Measurements from ENCODE around the gene LHFPL2. TPM values are rescaled to one million over a fixed set of nuclear protein-coding genes. Genes with fewer than 3 reads are reported as not detected.
A peak's percentile ranks its signal among the peaks of the same experiment; 100 is the strongest.

The LHFPL2 gene
- polyA plus RNA-seq, 3 donors, result 3.7 to 11.6 (median 7.3) TPM

GRCh38 chr5:78530342-78531096 is 118.1 kb downstream of the LHFPL2 start:
- H3K4me1 Mint-ChIP-seq, result peaks cover 82% of the 10 kb centered on the region
- Histone ChIP-seq H3K4me2 (replicated peaks; ENCODE audit: extremely low read depth, low read length, poor library complexity, severe bottlenecking) (no peak overlapping the region), H3K9me3 (replicated peaks in 1 of 2; ENCODE audit: control insufficient read depth in 1 of 2, insufficient read depth in 1 of 2, low read length in 2 of 2) (no peaks in the 10 kb centered on the region), H3K36me3 (replicated peaks in 1 of 2; ENCODE audit: control insufficient read depth in 1 of 2, insufficient read depth in 2 of 2, low read length in 2 of 2) (no peaks in the 10 kb centered on the region), H4K20me1 (ENCODE audit: insufficient read depth, low read length) (no peaks in the 10 kb centered on the region), H3K27me3 (ENCODE audit: control insufficient read depth in 2 of 2, insufficient read depth in 2 of 2, low read length in 2 of 2) (no peaks in the 10 kb centered on the region), H3K4me3 (replicated peaks in 1 of 3; ENCODE audit: low read depth in 2 of 3, low read length in 3 of 3) (no peak overlapping the region), H3K9ac (ENCODE audit: insufficient read depth, low read length, poor library complexity, severe bottlenecking) (no peak overlapping the region), H3K27ac (ENCODE audit: low read depth in 1 of 2, low read length in 2 of 2) (peak overlapping the region; percentile 92 to 93), H3K4me1 (ENCODE audit: control insufficient read depth in 1 of 2, insufficient read depth in 2 of 2, low read length in 2 of 2) (peaks cover 68 to 80% of the 10 kb centered on the region in 2 donors), H2AFZ (ENCODE audit: insufficient read depth, low read depth, low read length, poor library complexity, severe bottlenecking) (no peak overlapping the region), H3K79me2 (ENCODE audit: insufficient read depth, low read length) (no peaks in the 10 kb centered on the region)
- no peak for TF ChIP-seq CTCF (IDR thresholded peaks at IDR 0.05)
- peaks cover 0 to 1% (median 1%) of the 10 kb centered on the region in 3 donors for H3K27me3 Mint-ChIP-seq (ENCODE audit: low read depth in 3 of 3)
- peak overlapping the region; percentile 82 to 96 (median 93) for H3K27ac Mint-ChIP-seq
- WGBS (ENCODE audit: insufficient coverage), result no CpG with 5 or more reads among the region's 3 CpGs
- intact Hi-C loops (cut with micrococcal nuclease), result no loop called here
- no peak overlapping the region for H3K4me3 Mint-ChIP-seq
- peaks cover 6 to 20% of the 10 kb centered on the region in 2 donors for H3K36me3 Mint-ChIP-seq
- peak; percentile 60 to 95 (median 80) for DNase-seq
- no peaks in the 10 kb centered on the region for H3K9me3 Mint-ChIP-seq

- H3K27ac Mint-ChIP-seq, result peak overlapping the region; percentile 93 to 98 (median 96)
- intact Hi-C loops (cut with micrococcal nuclease), result loop anchor here (2.0 to 5.0 kb wide), 3 partner anchors 15 to 46 kb away; no protein-coding TSS in a partner anchor
Measured at GRCh38 chr5:78527925-78528324, 120.6 kb downstream of the LHFPL2 start.

More at GRCh38 chr5:78527925-78528324, 120.6 kb downstream of the LHFPL2 start:
- no peaks in the 10 kb centered on the region for H4K20me1 ChIP-seq (ENCODE audit: insufficient read depth, low read length)
- H3K4me3 ChIP-seq (replicated peaks in 1 of 3; ENCODE audit: low read depth in 2 of 3, low read length in 3 of 3), result peak overlapping the region in 1 of 3 experiments; percentile 18
- H3K79me2 ChIP-seq (ENCODE audit: insufficient read depth, low read length), result no peaks in the 10 kb centered on the region
- no peak for TF ChIP-seq CTCF (IDR thresholded peaks at IDR 0.05)
- no peak overlapping the region for H2AFZ ChIP-seq (ENCODE audit: insufficient read depth, low read depth, low read length, poor library complexity, severe bottlenecking)
- peak overlapping the region; percentile 45 for H3K9ac ChIP-seq (ENCODE audit: insufficient read depth, low read length, poor library complexity, severe bottlenecking)
- no peak for DNase-seq
- Mint-ChIP-seq H3K4me1 (peaks cover 66% of the 10 kb centered on the region), H3K9me3 (no peaks in the 10 kb centered on the region), H3K4me3 (no peak overlapping the region), H3K36me3 (peaks cover 13 to 34% of the 10 kb centered on the region in 2 donors), H3K27me3 (ENCODE audit: low read depth in 3 of 3) (peaks cover 0 to 1% (median 1%) of the 10 kb centered on the region in 3 donors)
- peak overlapping the region; percentile 43 for H3K4me2 ChIP-seq (replicated peaks; ENCODE audit: extremely low read depth, low read length, poor library complexity, severe bottlenecking)
- H3K4me1 ChIP-seq (ENCODE audit: control insufficient read depth in 1 of 2, insufficient read depth in 2 of 2, low read length in 2 of 2), result peaks cover 48 to 56% of the 10 kb centered on the region in 2 donors
- WGBS (ENCODE audit: insufficient coverage), result 100% methylated on average over 1 of the region's 3 CpGs
- H3K27ac ChIP-seq (ENCODE audit: low read depth in 1 of 2, low read length in 2 of 2), result peak overlapping the region; percentile 92 to 93
- no peaks in the 10 kb centered on the region for H3K9me3 ChIP-seq (replicated peaks in 1 of 2; ENCODE audit: control insufficient read depth in 1 of 2, insufficient read depth in 1 of 2, low read length in 2 of 2)
- no peaks in the 10 kb centered on the region for H3K36me3 ChIP-seq (replicated peaks in 1 of 2; ENCODE audit: control insufficient read depth in 1 of 2, insufficient read depth in 2 of 2, low read length in 2 of 2)
- no peaks in the 10 kb centered on the region for H3K27me3 ChIP-seq (ENCODE audit: control insufficient read depth in 2 of 2, insufficient read depth in 2 of 2, low read length in 2 of 2)

Data from CD14-positive monocyte (primary cell).